ENCODE measurements around the gene PRKCE. TPM values are rescaled to one million over a fixed set of nuclear protein-coding genes. Genes with fewer than 3 reads are reported as not detected.

The PRKCE gene
- total RNA-seq, 1 donor from 2014 or later = 21.0 TPM

DNA sequence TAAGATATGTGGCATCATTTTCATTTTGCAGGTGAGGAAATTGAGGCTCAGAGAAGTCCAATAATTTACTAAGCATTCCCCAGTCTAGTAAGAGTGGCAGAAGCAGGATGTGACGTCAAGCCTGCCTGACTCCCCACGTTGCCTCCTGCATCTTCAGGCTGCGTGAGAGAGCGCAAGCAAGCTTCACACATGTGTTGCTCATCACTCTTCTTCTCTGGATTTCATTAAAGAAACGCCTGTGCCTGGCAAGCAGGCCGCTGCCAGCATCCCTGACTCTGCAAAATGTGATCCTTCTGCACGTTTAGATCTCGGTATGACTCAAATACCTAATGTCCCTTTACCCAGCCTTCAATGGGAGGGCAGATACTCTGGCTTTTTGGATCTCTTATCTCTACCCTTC is 96.8 kb downstream of the PRKCE start:
- H3K4me3 ChIP-seq (ENCODE audit: low read depth, low read length) = no peak overlapping the region
- H3K27me3 ChIP-seq (ENCODE audit: control insufficient read depth, insufficient read depth, low read length) = no peaks in the 10 kb centered on the region
- TF ChIP-seq CTCF (IDR thresholded peaks at IDR 0.05; ENCODE audit: insufficient read depth, low read length, poor library complexity, severe bottlenecking) = no peak
- no peak for DNase-seq (ENCODE audit: low read depth)
- H3K36me3 ChIP-seq (ENCODE audit: control insufficient read depth, insufficient read depth, low read length) = no peaks in the 10 kb centered on the region

GRCh38 chr2:45750001-45750400 is 98.5 kb downstream of the PRKCE start:
- no peak for DNase-seq (ENCODE audit: low read depth)
- H3K27me3 ChIP-seq (ENCODE audit: control insufficient read depth, insufficient read depth, low read length) = no peaks in the 10 kb centered on the region
- no peaks in the 10 kb centered on the region for H3K36me3 ChIP-seq (ENCODE audit: control insufficient read depth, insufficient read depth, low read length)
- no peak for TF ChIP-seq CTCF (IDR thresholded peaks at IDR 0.05; ENCODE audit: insufficient read depth, low read length, poor library complexity, severe bottlenecking)
- no peak overlapping the region for H3K4me3 ChIP-seq (ENCODE audit: low read depth, low read length)

DNA sequence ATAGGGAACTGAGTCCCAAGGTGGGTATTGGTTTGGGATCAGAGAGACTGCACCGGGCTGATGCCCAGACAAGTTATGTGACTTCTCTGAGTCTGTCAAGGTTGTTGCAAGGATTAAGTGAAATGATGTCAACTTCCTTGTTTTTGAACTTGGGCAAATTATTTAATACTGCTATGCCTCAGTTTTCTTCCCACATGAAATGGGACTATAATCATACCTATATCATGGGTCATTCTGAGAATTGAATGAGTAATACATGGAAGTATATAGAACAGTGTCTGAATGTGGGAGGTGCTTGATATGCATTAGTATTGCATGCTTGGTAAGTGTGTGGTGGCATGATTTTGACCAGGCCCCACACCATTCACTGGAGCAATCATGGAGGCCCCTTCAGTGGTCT is 99.0 kb downstream of the PRKCE start:
- no peak for DNase-seq (ENCODE audit: low read depth)
- no peak for TF ChIP-seq CTCF (IDR thresholded peaks at IDR 0.05; ENCODE audit: insufficient read depth, low read length, poor library complexity, severe bottlenecking)
- Histone ChIP-seq H3K27me3 (ENCODE audit: control insufficient read depth, insufficient read depth, low read length) (no peaks in the 10 kb centered on the region), H3K36me3 (ENCODE audit: control insufficient read depth, insufficient read depth, low read length) (no peaks in the 10 kb centered on the region), H3K4me3 (ENCODE audit: low read depth, low read length) (no peak overlapping the region)

- no peak for TF ChIP-seq CTCF (IDR thresholded peaks at IDR 0.05; ENCODE audit: insufficient read depth, low read length, poor library complexity, severe bottlenecking)
- no peak overlapping the region for H3K4me3 ChIP-seq (ENCODE audit: low read depth, low read length)
- DNase-seq (ENCODE audit: low read depth) = no peak
- no peaks in the 10 kb centered on the region for H3K27me3 ChIP-seq (ENCODE audit: control insufficient read depth, insufficient read depth, low read length)
- H3K36me3 ChIP-seq (ENCODE audit: control insufficient read depth, insufficient read depth, low read length) = no peaks in the 10 kb centered on the region
Observed at GRCh38 chr2:45753381-45753780, 101.9 kb downstream of the PRKCE start.

DNA sequence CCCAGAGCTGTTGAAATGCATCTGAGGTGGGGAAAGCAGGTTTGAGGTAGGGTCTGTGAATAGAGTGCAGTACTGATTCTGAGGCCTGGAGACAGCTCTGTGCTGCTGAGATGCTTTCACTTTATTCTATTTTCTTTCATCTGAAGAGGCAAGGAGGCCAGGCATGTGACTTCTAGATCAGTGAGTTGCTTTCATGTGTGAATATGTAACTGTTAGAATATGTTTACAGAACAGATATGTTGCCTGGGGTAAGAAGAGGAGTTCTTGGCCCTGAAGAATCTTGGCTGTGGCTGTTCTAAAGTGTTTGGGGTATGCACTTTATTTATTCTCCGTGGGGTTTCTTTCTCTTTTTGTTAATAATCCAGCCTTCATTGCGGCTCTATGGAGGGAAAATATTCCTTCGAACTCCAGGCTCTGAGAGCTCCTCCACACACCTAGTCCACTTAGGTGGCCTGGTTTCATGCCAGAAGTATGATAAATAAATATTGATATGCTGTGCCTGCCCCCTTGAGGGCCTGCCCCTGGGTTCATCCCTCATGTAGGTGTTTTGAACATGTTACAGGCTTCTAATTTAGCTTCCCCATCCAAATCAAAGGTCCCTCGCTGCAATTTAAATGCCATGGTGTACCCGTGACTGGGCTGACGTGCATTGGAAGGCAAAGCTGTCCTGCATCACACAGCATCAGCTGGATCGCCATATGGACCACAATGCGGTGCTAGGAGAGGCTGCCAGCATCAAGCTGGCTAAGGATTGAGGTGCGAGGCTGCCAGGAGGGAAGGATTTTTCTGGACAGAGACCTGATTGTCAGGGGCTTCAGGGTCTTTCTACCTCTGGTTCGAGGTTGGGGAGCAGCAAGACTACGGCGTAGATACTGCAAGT is 102.9 kb downstream of the PRKCE start:
- DNase-seq (ENCODE audit: low read depth) = no peak
- no peak for TF ChIP-seq CTCF (IDR thresholded peaks at IDR 0.05; ENCODE audit: insufficient read depth, low read length, poor library complexity, severe bottlenecking)
- no peak overlapping the region for H3K4me3 ChIP-seq (ENCODE audit: low read depth, low read length)
- H3K27me3 ChIP-seq (ENCODE audit: control insufficient read depth, insufficient read depth, low read length) = no peaks in the 10 kb centered on the region
- no peaks in the 10 kb centered on the region for H3K36me3 ChIP-seq (ENCODE audit: control insufficient read depth, insufficient read depth, low read length)
